GM12878 (cell line): ENCODE measurements around the gene DNAJB6. TPM values are rescaled to one million over a fixed set of nuclear protein-coding genes. Genes with fewer than 3 reads are reported as not detected.
A peak's percentile ranks its signal among the peaks of the same experiment; 100 is the strongest.

Experiments
- BACH1 ChIP-seq: fragments of 450-650 bp; IDR thresholded peaks from 2 replicates; pipeline ENCODE4 v1.6.1; 2017; ENCODE audit warnings: mild to moderate bottlenecking, borderline replicate concordance
- BCL3 ChIP-seq: IDR thresholded peaks from 2 replicates; pipeline ENCODE4 v1.6.1; 2011; ENCODE audit warnings: borderline replicate concordance, low read depth, mild to moderate bottlenecking, moderate library complexity, low read length; ENCODE audit not compliant: insufficient read depth, poor library complexity, severe bottlenecking
- BHLHE40 ChIP-seq, 2 experiments: fragments of 450-650 bp in 1 of 2; IDR thresholded peaks; 2 replicates each; pipeline ENCODE4 v1.6.1; 2011 to 2017; ENCODE audit warnings: low read depth in 2 of 2, borderline replicate concordance in 1 of 2, improper control_type of control experiment in 1 of 2, low read length in 1 of 2, mild to moderate bottlenecking in 1 of 2
- CHD1 ChIP-seq: IDR thresholded peaks from 2 replicates; pipeline ENCODE4 v1.6.1; 2012; ENCODE audit warnings: low read depth, low read length, improper control_type of control experiment
- DPF2 ChIP-seq: fragments of 450-650 bp; IDR thresholded peaks from 2 replicates; pipeline ENCODE4 v1.6.1; 2017; ENCODE audit warnings: mild to moderate bottlenecking
- FOXM1 ChIP-seq: IDR thresholded peaks from 2 replicates; pipeline ENCODE4 v1.6.1; 2012; ENCODE audit warnings: low read depth, mild to moderate bottlenecking, inconsistent platforms, low read length, moderate library complexity
- GATAD2B ChIP-seq: fragments of 450-650 bp; conservative IDR thresholded peaks from 2 replicates; pipeline ENCODE4 v1.6.1; 2017; ENCODE audit warnings: low read depth, mild to moderate bottlenecking, moderate library complexity
- HCFC1 ChIP-seq: fragments of 150-350 bp; IDR thresholded peaks from 2 replicates; pipeline ENCODE4 v1.6.1; 2014; ENCODE audit warnings: low read length
- HDAC2 ChIP-seq: fragments of 200-600 bp; sonication (generic); IDR thresholded peaks from 2 replicates; pipeline ENCODE4 v1.6.1; 2017
- HDAC6 ChIP-seq: fragments of 200-600 bp; sonication (generic); IDR thresholded peaks from one replicate; pipeline ENCODE4 v1.8.0; 2017; ENCODE audit warnings: antibody characterized with exemption; ENCODE audit not compliant: unreplicated experiment
- HDGF ChIP-seq: fragments of 450-650 bp; IDR thresholded peaks from 2 replicates; pipeline ENCODE4 v1.6.1; 2016; ENCODE audit warnings: antibody characterized with exemption
- IRF5 ChIP-seq: fragments of 450-650 bp; IDR thresholded peaks from 2 replicates; pipeline ENCODE4 v1.6.1; 2017; ENCODE audit warnings: borderline replicate concordance
- JUNB ChIP-seq: IDR thresholded peaks from 2 replicates; pipeline ENCODE4 v1.6.1; 2016; ENCODE audit warnings: antibody characterized with exemption, mild to moderate bottlenecking
- KDM1A ChIP-seq: fragments of 200-600 bp; sonication (generic); IDR thresholded peaks from 2 replicates; pipeline ENCODE4 v1.6.1; 2016; ENCODE audit warnings: borderline replicate concordance
- LARP7 ChIP-seq: fragments of 450-650 bp; IDR thresholded peaks from 2 replicates; pipeline ENCODE4 v1.6.1; 2017; ENCODE audit warnings: mild to moderate bottlenecking
- MEF2B ChIP-seq: fragments of 450-650 bp; IDR thresholded peaks from 2 replicates; pipeline ENCODE4 v1.6.1; 2018; ENCODE audit warnings: mild to moderate bottlenecking, moderate library complexity; ENCODE audit not compliant: partially characterized antibody, poor library complexity, severe bottlenecking
- NFYB ChIP-seq: IDR thresholded peaks from 2 replicates; pipeline ENCODE4 v1.6.1; 2011; ENCODE audit warnings: low read depth, mild to moderate bottlenecking, low read length, improper control_type of control experiment, moderate library complexity; ENCODE audit not compliant: insufficient read depth
- PBX3 ChIP-seq: IDR thresholded peaks from 2 replicates; pipeline ENCODE4 v1.6.1; 2011; ENCODE audit warnings: mild to moderate bottlenecking, low read depth, low read length, moderate library complexity; ENCODE audit not compliant: insufficient replicate concordance
- POLR2AphosphoS2 ChIP-seq: IDR thresholded peaks from 2 replicates; pipeline ENCODE4 v1.6.1; 2011; ENCODE audit warnings: low read depth, mild to moderate bottlenecking, low read length, improper control_type of control experiment, moderate library complexity
- POLR2AphosphoS5 ChIP-seq: IDR thresholded peaks from 2 replicates; pipeline ENCODE4 v1.6.1; 2011; ENCODE audit warnings: mild to moderate bottlenecking, low read length, inconsistent platforms
- RUNX3 ChIP-seq: IDR thresholded peaks from 2 replicates; pipeline ENCODE4 v1.6.1; 2012; ENCODE audit warnings: low read length, inconsistent platforms
- SIN3A ChIP-seq: IDR thresholded peaks from 2 replicates; pipeline ENCODE4 v1.6.1; 2012; ENCODE audit warnings: low read depth, low read length, improper control_type of control experiment
- TARDBP ChIP-seq: IDR thresholded peaks from 2 replicates; pipeline ENCODE4 v1.6.1; 2016; ENCODE audit warnings: borderline replicate concordance
- TCF12 ChIP-seq: IDR thresholded peaks from 2 replicates; pipeline ENCODE4 v1.6.1; 2011; ENCODE audit warnings: low read depth, mild to moderate bottlenecking, low read length
- TCF7 ChIP-seq: IDR thresholded peaks from 2 replicates; pipeline ENCODE4 v1.6.1; 2014; ENCODE audit warnings: antibody characterized with exemption, borderline replicate concordance
- USF2 ChIP-seq: IDR thresholded peaks from 2 replicates; pipeline ENCODE4 v1.6.1; 2011; ENCODE audit warnings: low read depth, low read length, improper control_type of control experiment, borderline replicate concordance
- ZNF24 ChIP-seq: fragments of 450-650 bp; IDR thresholded peaks from 2 replicates; pipeline ENCODE4 v1.6.1; 2017; ENCODE audit warnings: antibody characterized with exemption, mild to moderate bottlenecking
- ZNF622 ChIP-seq: fragments of 450-650 bp; IDR thresholded peaks from 2 replicates; pipeline ENCODE4 v1.6.1; 2017; ENCODE audit warnings: mild to moderate bottlenecking, inconsistent platforms
- polyA plus RNA-seq, 11 experiments: library from polyadenylated mRNA; depleted of rRNA in 4 of 11; unstranded in 6 of 11; stranded (reverse) in 5 of 11; fragments of >200 nt; fragmentation: Nextera tagmentation in 4 of 11; fragmentation: Illumina TruSeq in 1 of 11; extraction: Ambion mirVana in 4 of 11; extraction: Trizol in 1 of 11; gene quantifications; 1 replicate in 1 of 11; 2 replicates in 10 of 11; pipeline versions ENCODE4 v1.2.1 to v1.2.3, GENCODE V29; 2011 to 2016; ENCODE audit warnings: inconsistent platforms in 2 of 11, missing spikeins in 2 of 11, low read depth in 1 of 11
- total RNA-seq, 4 experiments: library from RNA; depleted of rRNA in 3 of 4; stranded (reverse); fragments of >200 nt in 3 of 4; fragmentation: Illumina TruSeq in 1 of 4; extraction: Trizol in 1 of 4; gene quantifications; 2 replicates each; pipeline versions ENCODE4 v1.2.1 to v1.2.3, GENCODE V29; 2013 to 2021

DNAJB6 gene
- total and polyA plus RNA-seq, 10 of the 15 experiments (the other 5 are each of a cell fraction or from before 2014, with no cell fraction given), result 34.5 to 117 (median 53.1) TPM

GRCh38 chr7:157336383-157337315 lies at the start of gene DNAJB6 (continued):
- TF ChIP-seq MEF2B (no peak), HDAC2 (no peak), HDAC6 (no peak), TCF12 (no peak), ZNF622 (no peak), SIN3A (no peak), HDGF (no peak), CHD1 (no peak), GATAD2B (peak; percentile 66; the same call in 1 of the 2 replicates), LARP7 (no peak; the same call in 1 of the 2 replicates), ZNF24 (no peak), USF2 (no peak), BHLHE40 (IDR thresholded peaks at IDR 0.05; ENCODE audit: borderline replicate concordance in 1 of 2, low read depth in 2 of 2, low read length in 1 of 2) (peak in 1 of 2 experiments; percentile 38; a peak in 1 of 4 replicates), JUNB (no peak), TARDBP (no peak), BACH1 (no peak), BCL3 (no peak), DPF2 (no peak), IRF5 (no peak), KDM1A (no peak), FOXM1 (no peak), RUNX3 (peak; percentile 26), TCF7 (no peak), POLR2AphosphoS5 (peak; percentile 72; the same call in 1 of the 2 replicates), POLR2AphosphoS2 (no peak), HCFC1 (peak; percentile 74), NFYB (no peak), PBX3 (no peak)
